Smooth muscle cell (in vitro differentiated cells): Measurements from ENCODE around the gene CADM2. TPM values are rescaled to one million over a fixed set of nuclear protein-coding genes. Genes with fewer than 3 reads are reported as not detected.

Experiments used
- DNase-seq: peaks from one replicate; lab custom pipeline; 2025; ENCODE audit not compliant: unreplicated experiment; lab: John Stamatoyannopoulos, UW
- H2AFZ ChIP-seq: fragments of 200-600 bp; sonication (generic); 2 replicates; pipeline ENCODE4 v1.6.0; 2016; ENCODE audit warnings: antibody characterized with exemption, low read depth, mild to moderate bottlenecking
- H3F3A ChIP-seq: fragments of 200-600 bp; sonication (generic); 2 replicates; pipeline ENCODE4 v1.6.0; 2017; ENCODE audit warnings: antibody characterized with exemption, low read depth
- H3K27ac ChIP-seq: fragments of 200-600 bp; sonication (generic); 2 replicates; pipeline ENCODE4 v1.5.1; 2016; ENCODE audit warnings: low read depth, mild to moderate bottlenecking
- H3K27me3 ChIP-seq: fragments of 200-600 bp; sonication (generic); 2 replicates; pipeline ENCODE4 v1.6.1; 2016; ENCODE audit warnings: low read depth, mild to moderate bottlenecking
- H3K36me3 ChIP-seq: fragments of 200-600 bp; sonication (generic); 2 replicates; pipeline ENCODE4 v1.5.1; 2016; ENCODE audit warnings: low read depth
- H3K4me1 ChIP-seq: fragments of 200-600 bp; sonication (generic); 2 replicates; pipeline ENCODE4 v1.5.1; 2016; ENCODE audit warnings: low read depth
- H3K4me2 ChIP-seq: fragments of 200-600 bp; sonication (generic); 2 replicates; pipeline ENCODE4 v1.6.0; 2016; ENCODE audit warnings: mild to moderate bottlenecking
- H3K4me3 ChIP-seq: fragments of 200-600 bp; sonication (generic); 2 replicates; pipeline ENCODE4 v1.5.1; 2016; ENCODE audit warnings: mild to moderate bottlenecking
- H3K79me2 ChIP-seq: fragments of 200-600 bp; sonication (generic); 2 replicates; pipeline ENCODE4 v1.6.0; 2016; ENCODE audit warnings: low read depth, mild to moderate bottlenecking
- H3K9ac ChIP-seq: fragments of 200-600 bp; sonication (generic); 2 replicates; pipeline ENCODE4 v1.6.0; 2016; ENCODE audit warnings: low read depth
- H3K9me3 ChIP-seq: fragments of 200-600 bp; sonication (generic); replicated peaks from 2 replicates; pipeline ENCODE4 v1.5.1; 2016; ENCODE audit warnings: low read depth
- H4K20me1 ChIP-seq: fragments of 200-600 bp; sonication (generic); 2 replicates; pipeline ENCODE4 v1.6.0; 2016; ENCODE audit warnings: low read depth
- CTCF ChIP-seq: fragments of 200-600 bp; sonication (generic); IDR thresholded peaks from 2 replicates; pipeline ENCODE4 v1.5.1; 2017; ENCODE audit warnings: borderline replicate concordance, mild to moderate bottlenecking, antibody characterized with exemption; ENCODE audit not compliant: insufficient read depth, poor library complexity, severe bottlenecking
- WGBS: methylation state at CpG from one replicate; pipeline ENCODE4 v1.1.7; 2016; ENCODE audit warnings: low lambda C conversion rate; 5-methylcytosine and 5-hydroxymethylcytosine counted together
- polyA plus RNA-seq: library from polyadenylated mRNA; unstranded; fragments of >200 nt; fragmentation: Nextera tagmentation; extraction: Ambion mirVana; gene quantifications from 2 replicates; pipeline ENCODE4 v1.2.1, GENCODE V29; 2016
- total RNA-seq: library from RNA; depleted of rRNA; stranded (reverse); fragments of >200 nt; gene quantifications from 2 replicates; pipeline ENCODE4 v1.2.3, GENCODE V29; 2014

The CADM2 gene
- total and polyA plus RNA-seq, 2 experiments from 2014 or later: 0.13 TPM; not detected in 1

GRCh38 chr3:85660451-85660850 is 701.7 kb downstream of the CADM2 start:
- no peak for DNase-seq
- 85% methylated on average over 2 of the region's 2 CpGs for WGBS
- Histone ChIP-seq H2AFZ (no peak overlapping the region), H3F3A (no peaks in the 10 kb centered on the region), H3K9ac (no peak overlapping the region), H3K79me2 (no peaks in the 10 kb centered on the region), H3K9me3 (no peaks in the 10 kb centered on the region), H3K4me1 (peaks cover 3% of the 10 kb centered on the region), H3K4me2 (no peak overlapping the region), H4K20me1 (no peaks in the 10 kb centered on the region), H3K36me3 (no peaks in the 10 kb centered on the region), H3K27me3 (no peaks in the 10 kb centered on the region), H3K27ac (no peak overlapping the region), H3K4me3 (no peak overlapping the region)
- no peak for TF ChIP-seq CTCF

- Histone ChIP-seq H4K20me1 (no peaks in the 10 kb centered on the region), H3K36me3 (no peaks in the 10 kb centered on the region), H3K4me3 (no peak overlapping the region), H3K79me2 (no peaks in the 10 kb centered on the region), H2AFZ (no peak overlapping the region), H3K27me3 (no peaks in the 10 kb centered on the region), H3K4me1 (peaks cover 6% of the 10 kb centered on the region), H3K9ac (no peak overlapping the region), H3F3A (no peaks in the 10 kb centered on the region), H3K27ac (no peak overlapping the region), H3K4me2 (no peak overlapping the region), H3K9me3 (no peaks in the 10 kb centered on the region)
- 87% methylated on average over 3 of the region's 3 CpGs for WGBS
- no peak for TF ChIP-seq CTCF
- no peak for DNase-seq
These were observed 703.7 kb downstream of the CADM2 start for GRCh38 chr3:85662462-85662861.

- no peak for TF ChIP-seq CTCF
These were observed 709.0 kb downstream of the CADM2 start for GRCh38 chr3:85667744-85668143.

GRCh38 chr3:85670634-85671205 is 711.9 kb downstream of the CADM2 start:
- Histone ChIP-seq H3K9ac (no peak overlapping the region), H3K27ac (peak overlapping the region; percentile 56), H3K9me3 (no peaks in the 10 kb centered on the region), H3K4me1 (no peaks in the 10 kb centered on the region), H2AFZ (no peak overlapping the region), H3K27me3 (no peaks in the 10 kb centered on the region), H3F3A (no peaks in the 10 kb centered on the region), H3K4me3 (no peak overlapping the region), H3K79me2 (no peaks in the 10 kb centered on the region), H3K36me3 (no peaks in the 10 kb centered on the region), H3K4me2 (no peak overlapping the region), H4K20me1 (no peaks in the 10 kb centered on the region)
- WGBS: 79% methylated on average over 2 of the region's 2 CpGs
- no peak for DNase-seq
- TF ChIP-seq CTCF: no peak

More at GRCh38 chr3:85667744-85668143, 709.0 kb downstream of the CADM2 start:
- H3K79me2 ChIP-seq: no peaks in the 10 kb centered on the region
- DNase-seq: no peak
- H3K9me3 ChIP-seq: no peaks in the 10 kb centered on the region
- no peak overlapping the region for H3K4me2 ChIP-seq
- no peak overlapping the region for H3K27ac ChIP-seq
- WGBS: 93% methylated on average over 5 of the region's 5 CpGs
- no peaks in the 10 kb centered on the region for H4K20me1 ChIP-seq
- no peaks in the 10 kb centered on the region for H3K36me3 ChIP-seq
- no peaks in the 10 kb centered on the region for H3K27me3 ChIP-seq
- peaks cover 6% of the 10 kb centered on the region for H3K4me1 ChIP-seq
- H3K9ac ChIP-seq: no peak overlapping the region
- no peak overlapping the region for H3K4me3 ChIP-seq
- no peaks in the 10 kb centered on the region for H3F3A ChIP-seq
- no peak overlapping the region for H2AFZ ChIP-seq
